GM23248 (cell line): ENCODE results near the gene CTBP2.

Experiments used
- EZH2 ChIP-seq: fragments of 200-600 bp; sonication (generic); IDR thresholded peaks from 2 replicates; pipeline ENCODE4 v1.6.1; 2018; ENCODE audit warnings: antibody characterized with exemption, mild to moderate bottlenecking; ENCODE audit not compliant: insufficient read depth, poor library complexity, severe bottlenecking
- EZH2phosphoT487 ChIP-seq: fragments of 200-600 bp; sonication (generic); IDR thresholded peaks from 2 replicates; pipeline ENCODE4 v1.6.1; 2018; ENCODE audit warnings: antibody characterized with exemption, moderate library complexity, mild to moderate bottlenecking, low read depth; ENCODE audit not compliant: insufficient read depth

- TF ChIP-seq EZH2phosphoT487 (no peak), EZH2 (no peak)
Measured at GRCh38 chr10:125080296-125080695, 80.1 kb downstream of the CTBP2 start.
